Iris pigment epithelial cell (primary cell): Measurements from ENCODE around the gene RAG1.
A peak's percentile ranks its signal among the peaks of the same experiment; 100 is the strongest.
"Not testable (repeated sequence)": the region's sequence is repeated elsewhere in the genome, so short reads cannot be mapped to it uniquely, and the experiment has no call there.

Experiments used
- DNase-seq: peaks from one replicate; pipeline ENCODE4 v3.0.0-alpha.2; 2011; ENCODE audit warnings: low read depth

RAG1 gene

GRCh38 chr11:36567694-36568093 is at the start of gene RAG1:
Gene RAG1, plus strand, starts transcription at chr11:36568007. Its CDS starts 5,298 bp downstream, at chr11:36573305.
- DNase-seq, result no peak

GRCh38 chr11:36530840-36531239 is 37.0 kb upstream of the RAG1 start:
- no peak for DNase-seq

GRCh38 chr11:36532941-36533601 is 34.7 kb upstream of the RAG1 start:
- peak; percentile 28 for DNase-seq

- no peak for DNase-seq
These were observed 33.4 kb upstream of the RAG1 start for GRCh38 chr11:36534276-36534840.

- DNase-seq, result peak; percentile 67
These were observed 26.8 kb upstream of the RAG1 start for GRCh38 chr11:36540998-36541397.

- DNase-seq, result no peak
These were observed 17.3 kb upstream of the RAG1 start for GRCh38 chr11:36550385-36551115.

GRCh38 chr11:36557390-36557789 is 10.4 kb upstream of the RAG1 start:
- not testable (repeated sequence) for DNase-seq

- no peak for DNase-seq
These were observed 9.8 kb upstream of the RAG1 start for GRCh38 chr11:36557991-36558390.

GRCh38 chr11:36558571-36559413 is 9.0 kb upstream of the RAG1 start:
- no peak for DNase-seq

GRCh38 chr11:36564376-36565030 is 3.3 kb upstream of the RAG1 start:
- peak; percentile 65 for DNase-seq

- no peak for DNase-seq
These were observed 2.7 kb upstream of the RAG1 start for GRCh38 chr11:36565031-36565610.

GRCh38 chr11:36566407-36567053 is 1.3 kb upstream of the RAG1 start:
- DNase-seq, result no peak

GRCh38 chr11:36569095-36569494 is 1.3 kb downstream of the RAG1 start:
- DNase-seq, result no peak

- no peak for DNase-seq
These were observed 6.7 kb downstream of the RAG1 start for GRCh38 chr11:36574486-36574885.

- DNase-seq, result no peak
These were observed 9.6 kb downstream of the RAG1 start for GRCh38 chr11:36577373-36577772.

- peak; percentile 5 for DNase-seq
These were observed 10.1 kb downstream of the RAG1 start for GRCh38 chr11:36577859-36578258.

- DNase-seq, result no peak
These were observed 10.7 kb downstream of the RAG1 start for GRCh38 chr11:36578458-36578857.

- DNase-seq, result no peak
These were observed 13.7 kb downstream of the RAG1 start for GRCh38 chr11:36581536-36581935.

- no peak for DNase-seq
These were observed 15.9 kb downstream of the RAG1 start for GRCh38 chr11:36583667-36584066.

GRCh38 chr11:36586543-36586942 is 18.7 kb downstream of the RAG1 start:
- DNase-seq, result no peak

- DNase-seq, result no peak
These were observed 20.3 kb downstream of the RAG1 start for GRCh38 chr11:36588099-36588498.
